H9 (cell line): ENCODE measurements around the gene SNX15. TPM values are rescaled to one million over a fixed set of nuclear protein-coding genes. Genes with fewer than 3 reads are reported as not detected.

Source experiments
- DNase-seq: peaks from one replicate; pipeline ENCODE4 v3.0.0-alpha.2; 2017
- H2AFZ ChIP-seq: one replicate; pipeline ENCODE4 v1.6.1; 2013; ENCODE audit warnings: mild to moderate bottlenecking, low read length, control low read depth, moderate library complexity
- H2AK5ac ChIP-seq: 2 replicates; pipeline ENCODE4 v1.6.1; 2013; ENCODE audit warnings: low read length, control low read depth, mixed read lengths; ENCODE audit not compliant: insufficient read length
- H2BK120ac ChIP-seq: one replicate; pipeline ENCODE4 v1.6.1; 2013; ENCODE audit warnings: low read depth, mild to moderate bottlenecking, low read length, control low read depth, inconsistent platforms; ENCODE audit not compliant: poor library complexity, severe bottlenecking
- H2BK12ac ChIP-seq: 2 replicates; pipeline ENCODE4 v1.6.1; 2013; ENCODE audit warnings: low read length, control low read depth, mixed read lengths, low read depth; ENCODE audit not compliant: insufficient read length
- H2BK15ac ChIP-seq: 2 replicates; pipeline ENCODE4 v1.6.1; 2013; ENCODE audit warnings: low read depth, low read length, control low read depth
- H2BK20ac ChIP-seq: one replicate; pipeline ENCODE4 v1.6.1; 2013; ENCODE audit warnings: low read depth, mild to moderate bottlenecking, low read length, control low read depth, inconsistent platforms; ENCODE audit not compliant: poor library complexity, severe bottlenecking
- H2BK5ac ChIP-seq: 2 replicates; pipeline ENCODE4 v1.6.1; 2013; ENCODE audit warnings: low read length, control low read depth, mixed read lengths; ENCODE audit not compliant: insufficient read length
- H3K14ac ChIP-seq: 2 replicates; pipeline ENCODE4 v1.6.1; 2013; ENCODE audit warnings: low read length, control low read depth; ENCODE audit not compliant: insufficient read depth
- H3K18ac ChIP-seq: 2 replicates; pipeline ENCODE4 v1.6.1; 2013; ENCODE audit warnings: low read depth, mild to moderate bottlenecking, mixed read lengths, low read length, control low read depth; ENCODE audit not compliant: insufficient read length
- H3K23ac ChIP-seq: 2 replicates; pipeline ENCODE4 v1.6.1; 2013; ENCODE audit warnings: low read length, control low read depth, mixed read lengths, low read depth; ENCODE audit not compliant: insufficient read length
- H3K23me2 ChIP-seq: 2 replicates; pipeline ENCODE4 v1.6.1; 2013; ENCODE audit warnings: low read depth, mild to moderate bottlenecking, mixed read lengths, low read length, control low read depth; ENCODE audit not compliant: insufficient read length, poor library complexity, severe bottlenecking
- H3K27ac ChIP-seq: 2 replicates; pipeline ENCODE4 v1.5.1; 2013; ENCODE audit warnings: low read length, control low read depth, mixed read lengths, low read depth; ENCODE audit not compliant: insufficient read length
- H3K27me3 ChIP-seq: 2 replicates; pipeline ENCODE4 v1.6.1; 2013; ENCODE audit warnings: low read length, control low read depth, inconsistent platforms; ENCODE audit not compliant: insufficient read depth
- H3K4ac ChIP-seq: 2 replicates; pipeline ENCODE4 v1.6.1; 2013; ENCODE audit warnings: low read depth, mild to moderate bottlenecking, control low read depth, inconsistent platforms, low read length, moderate library complexity
- H3K4me1 ChIP-seq: 2 replicates; pipeline ENCODE4 v1.6.1; 2013; ENCODE audit warnings: low read length, control low read depth, inconsistent platforms; ENCODE audit not compliant: insufficient read depth
- H3K4me2 ChIP-seq: 2 replicates; pipeline ENCODE4 v1.6.1; 2013; ENCODE audit warnings: low read length, control low read depth, mixed read lengths; ENCODE audit not compliant: insufficient read length, insufficient read depth
- H3K56ac ChIP-seq: 2 replicates; pipeline ENCODE4 v1.6.1; 2013; ENCODE audit warnings: low read depth, mild to moderate bottlenecking, mixed read lengths, low read length, control low read depth; ENCODE audit not compliant: insufficient read length
- H3K79me1 ChIP-seq: 2 replicates; pipeline ENCODE4 v1.6.1; 2013; ENCODE audit warnings: low read depth, mild to moderate bottlenecking, moderate library complexity, low read length, control low read depth, inconsistent platforms; ENCODE audit not compliant: insufficient read depth, poor library complexity, severe bottlenecking
- H3K79me2 ChIP-seq: 2 replicates; pipeline ENCODE4 v1.6.1; 2013; ENCODE audit warnings: low read length, control low read depth, inconsistent platforms; ENCODE audit not compliant: insufficient read depth
- H3K9ac ChIP-seq: 2 replicates; pipeline ENCODE4 v1.6.1; 2013; ENCODE audit warnings: low read length, control low read depth, mixed read lengths; ENCODE audit not compliant: insufficient read length; ENCODE audit errors: extremely low read depth
- H3K9me3 ChIP-seq: one replicate; pipeline ENCODE4 v1.6.1; 2013; ENCODE audit warnings: low read depth, low read length, inconsistent platforms; ENCODE audit not compliant: control insufficient read depth
- H3T11ph ChIP-seq: one replicate; pipeline ENCODE4 v1.6.1; 2013; ENCODE audit warnings: mild to moderate bottlenecking, low read length, control low read depth, inconsistent platforms
- H4K20me1 ChIP-seq: one replicate; pipeline ENCODE4 v1.6.1; 2013; ENCODE audit not compliant: control insufficient read depth, insufficient read length, insufficient read depth
- H4K5ac ChIP-seq: 2 replicates; pipeline ENCODE4 v1.6.1; 2013; ENCODE audit warnings: low read depth, mild to moderate bottlenecking, mixed read lengths, low read length, control low read depth; ENCODE audit not compliant: insufficient read length
- H4K8ac ChIP-seq: replicated peaks from 2 replicates; pipeline ENCODE4 v1.6.1; 2013; ENCODE audit warnings: low read length, control low read depth, mixed read lengths, low read depth; ENCODE audit not compliant: insufficient read length
- H4K91ac ChIP-seq: 2 replicates; pipeline ENCODE4 v1.6.1; 2013; ENCODE audit warnings: low read depth, mild to moderate bottlenecking, moderate library complexity, mixed read lengths, low read length, control low read depth; ENCODE audit not compliant: insufficient read length
- H3K27ac Mint-ChIP-seq, 3 experiments: 2 replicates in 2 of 3; 3 replicates in 1 of 3; pipeline ENCODE4 v1.8.0; 2020 to 2021; ENCODE audit warnings: mixed read lengths in 3 of 3, mild to moderate bottlenecking in 1 of 3, moderate library complexity in 1 of 3
- H3K27me3 Mint-ChIP-seq: 2 replicates; pipeline ENCODE4 v1.8.0; 2021; ENCODE audit warnings: low read depth, mild to moderate bottlenecking, moderate library complexity, mixed read lengths
- H3K36me3 Mint-ChIP-seq, 3 experiments: 2 replicates in 2 of 3; 3 replicates in 1 of 3; pipeline ENCODE4 v1.8.0; 2020 to 2021; ENCODE audit warnings: low read depth in 3 of 3, mixed read lengths in 3 of 3; ENCODE audit not compliant: insufficient read depth in 1 of 3
- H3K4me1 Mint-ChIP-seq, 2 experiments: 2 replicates each; pipeline ENCODE4 v1.8.0; 2020; ENCODE audit warnings: mixed read lengths in 2 of 2
- H3K4me3 Mint-ChIP-seq, 2 experiments: 2 replicates in 1 of 2; 3 replicates in 1 of 2; pipeline ENCODE4 v1.8.0; 2020 to 2021; ENCODE audit warnings: mild to moderate bottlenecking in 2 of 2, mixed read lengths in 2 of 2, moderate library complexity in 1 of 2
- H3K9me3 Mint-ChIP-seq, 2 experiments: 2 replicates in 1 of 2; 3 replicates in 1 of 2; pipeline ENCODE4 v1.8.0; 2020; ENCODE audit warnings: mild to moderate bottlenecking in 2 of 2, mixed read lengths in 2 of 2, moderate library complexity in 1 of 2
- WGBS: extraction: QIAGEN DNeasy Blood & Tissue Kit; methylation state at CpG from one replicate; pipeline ENCODE4 v1.1.7; 2013; ENCODE audit warnings: missing lambda C conversion rate, low lambda C conversion rate, mixed read lengths; ENCODE audit not compliant: insufficient read length; ENCODE audit errors: extremely low coverage; 5-methylcytosine and 5-hydroxymethylcytosine counted together
- total RNA-seq: library from RNA; stranded (reverse); gene quantifications from 2 replicates; pipeline ENCODE4 v1.2.1, GENCODE V29; 2021
- TF ChIP-seq, protein P1 (sequence below): fragments of 200-600 bp; sonication (generic); conservative IDR thresholded peaks from 3 replicates; pipeline ENCODE4 v1.8.0; 2021; ENCODE audit warnings: antibody characterized with exemption, mild to moderate bottlenecking

Gene SNX15
- total RNA-seq, 1 experiment from 2014 or later = 24.3 TPM

DNA sequence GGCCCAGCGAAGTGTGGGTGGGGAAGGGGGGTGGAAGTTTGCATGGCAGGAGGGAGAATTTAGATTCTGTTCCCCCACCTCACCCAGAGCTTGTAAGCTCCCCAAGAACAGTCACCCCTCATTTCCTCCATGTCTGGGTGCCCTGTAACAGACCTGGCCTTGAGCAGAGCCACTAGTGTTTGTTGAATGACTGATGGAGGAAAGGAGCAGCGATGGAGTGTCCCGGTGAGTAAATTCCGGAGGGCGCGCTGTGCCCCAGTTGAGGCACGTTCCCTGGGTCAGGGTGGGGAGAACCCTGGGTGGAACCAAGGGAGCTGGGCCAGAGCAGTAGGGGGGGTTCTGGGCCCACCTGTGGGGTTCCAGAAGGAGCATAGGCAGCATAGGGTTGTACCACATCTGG is 30.3 kb downstream of the SNX15 start:
- H4K91ac ChIP-seq = no peak overlapping the region
- peak overlapping the region in 1 of 3 experiments; percentile 61; a peak in 2 of 7 replicates for H3K27ac Mint-ChIP-seq
- H3K4me3 Mint-ChIP-seq = no peak overlapping the region
- no peak overlapping the region for H3T11ph ChIP-seq
- no peaks in the 10 kb centered on the region for H3K4me1 ChIP-seq
- no peak overlapping the region for H3K18ac ChIP-seq
- H3K36me3 Mint-ChIP-seq = no peaks in the 10 kb centered on the region
- H3K9me3 ChIP-seq = no peaks in the 10 kb centered on the region
- no peaks in the 10 kb centered on the region for H3K79me2 ChIP-seq
- TF ChIP-seq, protein P1, sequence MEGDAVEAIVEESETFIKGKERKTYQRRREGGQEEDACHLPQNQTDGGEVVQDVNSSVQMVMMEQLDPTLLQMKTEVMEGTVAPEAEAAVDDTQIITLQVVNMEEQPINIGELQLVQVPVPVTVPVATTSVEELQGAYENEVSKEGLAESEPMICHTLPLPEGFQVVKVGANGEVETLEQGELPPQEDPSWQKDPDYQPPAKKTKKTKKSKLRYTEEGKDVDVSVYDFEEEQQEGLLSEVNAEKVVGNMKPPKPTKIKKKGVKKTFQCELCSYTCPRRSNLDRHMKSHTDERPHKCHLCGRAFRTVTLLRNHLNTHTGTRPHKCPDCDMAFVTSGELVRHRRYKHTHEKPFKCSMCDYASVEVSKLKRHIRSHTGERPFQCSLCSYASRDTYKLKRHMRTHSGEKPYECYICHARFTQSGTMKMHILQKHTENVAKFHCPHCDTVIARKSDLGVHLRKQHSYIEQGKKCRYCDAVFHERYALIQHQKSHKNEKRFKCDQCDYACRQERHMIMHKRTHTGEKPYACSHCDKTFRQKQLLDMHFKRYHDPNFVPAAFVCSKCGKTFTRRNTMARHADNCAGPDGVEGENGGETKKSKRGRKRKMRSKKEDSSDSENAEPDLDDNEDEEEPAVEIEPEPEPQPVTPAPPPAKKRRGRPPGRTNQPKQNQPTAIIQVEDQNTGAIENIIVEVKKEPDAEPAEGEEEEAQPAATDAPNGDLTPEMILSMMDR = no peak
- no peak overlapping the region for H4K5ac ChIP-seq
- no peaks in the 10 kb centered on the region for H4K20me1 ChIP-seq
- no peak overlapping the region for H3K27ac ChIP-seq
- peaks cover 2 to 4% of the 10 kb centered on the region in 2 experiments for H3K4me1 Mint-ChIP-seq
- H2AK5ac ChIP-seq = no peak overlapping the region
- no peak for DNase-seq
- H3K14ac ChIP-seq = no peak overlapping the region
- no peak overlapping the region for H2BK15ac ChIP-seq
- H3K27me3 ChIP-seq = no peaks in the 10 kb centered on the region
- H2BK120ac ChIP-seq = no peak overlapping the region
- H4K8ac ChIP-seq = no peak overlapping the region
- H3K9ac ChIP-seq = no peak overlapping the region
- no peak overlapping the region for H2BK20ac ChIP-seq
- peaks cover 15% of the 10 kb centered on the region for H3K27me3 Mint-ChIP-seq
- no peaks in the 10 kb centered on the region for H3K79me1 ChIP-seq
- H2BK12ac ChIP-seq = no peak overlapping the region
- H3K23me2 ChIP-seq = no peaks in the 10 kb centered on the region
- H3K23ac ChIP-seq = no peak overlapping the region
- no peak overlapping the region for H3K4me2 ChIP-seq
- H3K56ac ChIP-seq = no peak overlapping the region
- H2BK5ac ChIP-seq = no peak overlapping the region
- H3K4ac ChIP-seq = no peak overlapping the region
- no peaks in the 10 kb centered on the region; a peak in 1 of 5 replicates for H3K9me3 Mint-ChIP-seq
- no peak overlapping the region for H2AFZ ChIP-seq
- WGBS = no CpG with 5 or more reads among the region's 7 CpGs
